HG02885 (cell line): ENCODE results near the gene CHST15.
A peak's percentile ranks its signal among the peaks of the same experiment; 100 is the strongest.

Experiments used
- ATAC-seq: cut with Tn5 transposase; IDR thresholded peaks from one replicate; pipeline ENCODE4 v1.9.1; 2021; ENCODE audit warnings: mild to moderate bottlenecking; ENCODE audit not compliant: unreplicated experiment, poor library complexity

CHST15 gene, protein sequence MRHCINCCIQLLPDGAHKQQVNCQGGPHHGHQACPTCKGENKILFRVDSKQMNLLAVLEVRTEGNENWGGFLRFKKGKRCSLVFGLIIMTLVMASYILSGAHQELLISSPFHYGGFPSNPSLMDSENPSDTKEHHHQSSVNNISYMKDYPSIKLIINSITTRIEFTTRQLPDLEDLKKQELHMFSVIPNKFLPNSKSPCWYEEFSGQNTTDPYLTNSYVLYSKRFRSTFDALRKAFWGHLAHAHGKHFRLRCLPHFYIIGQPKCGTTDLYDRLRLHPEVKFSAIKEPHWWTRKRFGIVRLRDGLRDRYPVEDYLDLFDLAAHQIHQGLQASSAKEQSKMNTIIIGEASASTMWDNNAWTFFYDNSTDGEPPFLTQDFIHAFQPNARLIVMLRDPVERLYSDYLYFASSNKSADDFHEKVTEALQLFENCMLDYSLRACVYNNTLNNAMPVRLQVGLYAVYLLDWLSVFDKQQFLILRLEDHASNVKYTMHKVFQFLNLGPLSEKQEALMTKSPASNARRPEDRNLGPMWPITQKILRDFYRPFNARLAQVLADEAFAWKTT

GRCh38 chr10:124092860-124093773 is at the start of gene CHST15:
Gene CHST15, minus strand, starts transcription at chr10:124093598. Its CDS starts 47,386 bp downstream, at chr10:124046212.
- ATAC-seq, result peak; percentile 32

DNA sequence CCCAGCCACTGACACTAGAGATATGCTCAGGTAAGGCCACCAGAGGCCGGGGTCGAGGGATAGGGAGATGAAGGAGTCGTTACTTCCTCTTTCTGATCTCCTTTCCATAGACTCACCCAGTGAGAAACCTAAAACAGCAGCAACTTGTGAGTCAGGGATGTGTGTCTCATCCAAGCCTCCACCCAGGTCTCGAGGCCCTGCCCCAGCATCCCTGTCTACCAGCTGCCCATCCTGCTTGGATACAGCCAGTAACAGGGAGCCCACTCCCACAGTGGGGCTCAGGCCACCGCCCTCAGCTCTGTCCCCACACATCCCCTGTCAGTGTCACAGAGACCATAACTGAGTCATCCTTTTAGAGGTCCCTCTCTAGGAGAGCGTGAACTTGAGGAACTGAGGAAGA is 49.6 kb upstream of the CHST15 start:
- ATAC-seq, result no peak

GRCh38 chr10:124142006-124142739 is 48.8 kb upstream of the CHST15 start:
- no peak for ATAC-seq

GRCh38 chr10:124138883-124139348 is 45.5 kb upstream of the CHST15 start:
- ATAC-seq, result no peak

DNA sequence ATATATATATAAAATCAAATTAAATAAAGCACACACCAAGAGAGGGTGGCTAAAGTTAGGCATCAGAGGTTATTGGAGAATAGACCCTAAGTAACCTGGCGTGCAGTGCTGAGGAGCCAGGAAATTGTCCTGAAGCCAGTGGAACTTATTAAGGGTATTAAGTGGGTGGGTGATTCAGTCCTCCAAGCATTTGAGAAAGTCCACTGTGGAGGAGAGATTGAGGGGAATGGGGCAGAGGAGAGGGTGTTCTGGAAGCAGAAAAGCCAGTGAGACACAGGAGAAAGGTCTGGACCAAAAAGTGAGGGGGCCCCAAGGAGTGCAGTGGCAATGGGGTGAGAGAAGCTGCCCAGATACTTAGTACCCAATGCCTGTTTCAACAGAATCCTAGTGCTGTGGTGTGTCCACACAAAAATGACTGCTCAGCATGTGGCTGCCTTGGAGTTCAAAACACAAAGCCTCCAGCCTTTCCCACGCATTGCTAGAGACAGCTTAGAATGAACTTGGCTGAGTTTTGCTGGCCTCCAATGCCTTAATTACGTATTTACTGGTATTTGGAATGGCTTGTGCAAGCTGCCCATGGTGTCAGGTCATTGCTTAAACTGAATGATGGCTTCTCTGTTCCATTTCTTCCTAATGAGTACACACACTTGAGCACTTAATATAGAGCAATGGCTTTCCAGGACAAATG is 44.9 kb upstream of the CHST15 start:
- no peak for ATAC-seq

DNA sequence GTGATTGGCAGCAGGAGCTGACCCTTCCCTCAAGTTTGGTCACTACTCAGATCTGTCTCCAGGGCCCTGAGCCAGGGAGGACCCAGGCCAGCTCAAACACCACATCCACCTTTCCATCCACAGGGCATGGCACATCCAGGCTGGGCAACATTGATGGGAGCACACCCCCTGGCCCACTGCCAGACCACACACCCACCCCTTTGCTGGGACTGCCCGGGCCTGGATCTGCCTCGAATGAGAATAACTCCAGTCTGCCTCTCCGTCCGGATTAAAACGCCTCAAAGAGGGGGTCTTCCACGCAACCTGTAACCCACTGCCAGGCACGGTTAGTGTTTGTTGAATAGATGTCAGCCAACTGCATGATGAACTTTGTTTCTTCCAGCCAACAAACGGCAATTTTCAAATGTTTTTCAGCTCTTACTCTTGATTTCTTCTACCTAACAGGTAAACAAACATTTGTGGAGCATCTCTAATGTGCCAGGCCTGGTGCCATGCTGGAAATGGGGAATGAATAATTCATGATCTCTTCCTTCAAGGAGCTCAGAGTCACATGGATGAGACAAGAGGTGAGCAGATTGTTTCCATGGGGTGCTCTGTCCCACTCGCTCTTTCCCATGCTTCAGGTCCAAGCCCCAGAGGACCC is 41.0 kb upstream of the CHST15 start:
- no peak for ATAC-seq

DNA sequence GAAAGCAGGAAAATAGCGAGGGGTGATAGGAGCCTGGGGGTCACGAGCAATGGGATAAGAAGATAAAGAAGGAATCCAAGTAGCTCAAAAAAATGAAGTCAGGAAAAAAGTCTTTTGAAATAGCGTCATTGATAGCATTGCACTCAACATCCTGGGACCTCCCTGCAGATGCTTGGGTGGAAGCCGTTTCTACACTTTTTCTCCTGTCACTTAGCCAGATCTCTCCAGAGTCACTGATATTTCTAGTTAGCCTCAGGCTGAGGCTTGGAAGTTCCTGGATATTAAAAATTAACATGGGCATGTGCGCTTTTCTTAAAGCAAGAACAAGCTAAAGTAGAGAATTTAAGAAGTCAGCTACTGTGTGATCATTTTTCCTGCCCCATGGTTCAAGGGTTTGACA is 39.5 kb upstream of the CHST15 start:
- ATAC-seq, result no peak

DNA sequence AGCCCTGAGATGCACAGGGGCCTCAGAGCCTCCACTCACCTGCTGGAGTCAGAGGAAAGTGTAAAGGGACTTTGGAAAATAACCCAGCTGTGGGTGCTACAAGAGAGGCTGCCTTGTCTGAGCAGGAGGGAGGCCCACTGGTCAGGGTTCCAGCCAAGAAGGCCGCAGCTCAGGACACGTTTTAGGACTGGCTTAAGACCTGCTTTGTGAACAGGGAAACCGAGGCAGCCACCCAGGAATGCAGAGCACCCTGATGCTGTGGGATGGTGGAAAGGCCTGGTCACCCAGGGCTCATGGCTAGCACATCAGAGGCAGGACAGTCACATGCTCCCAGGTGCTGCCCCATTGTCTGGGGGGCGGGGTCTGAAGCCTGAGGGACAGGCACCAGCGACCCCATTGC is 38.9 kb upstream of the CHST15 start:
- ATAC-seq, result no peak

DNA sequence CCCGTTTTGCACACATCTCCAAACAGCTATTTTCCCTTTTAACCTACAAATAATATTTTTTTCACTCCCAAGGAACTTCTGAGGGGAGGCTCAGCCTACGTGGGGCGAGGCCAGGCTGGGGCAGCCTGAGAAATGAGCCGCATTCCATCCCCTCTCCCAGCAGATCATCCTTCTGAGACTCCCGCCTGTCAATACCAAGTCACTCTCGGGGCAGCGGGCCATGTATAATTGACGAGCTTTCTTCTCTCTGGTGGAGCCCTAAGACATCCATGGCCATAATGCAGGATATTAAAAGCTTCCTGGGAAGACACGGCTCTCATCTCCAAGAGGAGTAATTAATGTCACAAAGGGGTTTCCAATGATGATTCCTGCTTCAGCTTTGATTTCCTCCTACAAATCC is 37.8 kb upstream of the CHST15 start:
- no peak for ATAC-seq

DNA sequence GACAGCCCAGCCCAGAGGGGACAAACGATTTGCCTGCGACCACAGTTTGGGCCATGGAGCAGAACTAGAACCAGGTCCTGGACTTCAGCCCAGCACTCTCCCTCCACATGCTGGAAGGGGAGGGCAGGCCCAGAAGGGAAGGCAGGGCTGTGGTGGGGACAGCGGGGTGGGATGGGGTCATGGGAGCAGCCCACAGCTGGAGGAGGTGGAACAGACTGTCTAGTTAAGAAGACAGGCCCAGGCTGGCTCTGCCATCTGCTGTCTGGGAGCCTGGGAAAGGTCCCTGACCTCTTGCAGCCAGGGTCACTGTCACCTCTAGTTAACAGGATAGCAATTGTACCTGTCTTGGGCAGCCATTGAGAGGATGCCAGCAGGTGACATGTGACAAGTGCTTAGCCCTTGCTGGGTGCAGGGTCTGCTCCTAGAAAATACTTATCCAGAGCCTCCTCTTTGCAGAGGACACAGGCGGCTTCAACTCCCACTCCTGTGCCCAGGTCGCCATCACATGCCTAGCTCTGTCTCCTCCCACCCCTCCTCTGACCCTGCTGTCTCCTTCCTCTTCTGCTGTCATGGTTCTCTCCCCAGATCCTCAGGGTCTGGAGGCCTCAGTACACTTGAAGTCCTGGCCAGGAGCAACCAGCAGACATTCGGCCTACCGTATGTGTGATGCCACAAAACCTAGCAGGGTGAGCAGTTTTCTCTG is 37.0 kb upstream of the CHST15 start:
- ATAC-seq, result no peak

GRCh38 chr10:124129471-124129870 is 36.1 kb upstream of the CHST15 start:
- no peak for ATAC-seq

DNA sequence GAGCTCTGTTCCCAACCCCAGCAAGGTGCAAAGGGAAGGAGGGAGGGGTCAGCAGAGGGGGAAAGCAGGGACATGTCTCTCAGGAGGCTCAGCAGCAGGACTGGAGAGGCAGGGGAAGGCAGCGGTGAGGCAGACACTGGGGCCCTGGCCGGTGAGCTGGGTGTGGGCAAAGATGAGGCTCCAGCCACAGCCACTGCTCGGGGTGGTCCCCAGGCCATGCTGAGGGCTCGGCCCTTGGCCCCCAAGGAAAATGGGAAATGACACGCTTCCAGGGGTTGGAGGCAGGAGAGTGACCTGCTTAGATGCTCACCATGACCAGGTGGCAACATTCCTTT is 35.4 kb upstream of the CHST15 start:
- no peak for ATAC-seq

GRCh38 chr10:124127965-124128810 is 34.8 kb upstream of the CHST15 start:
- no peak for ATAC-seq

- ATAC-seq, result no peak
Observed at GRCh38 chr10:124127563-124127962, 34.2 kb upstream of the CHST15 start.

GRCh38 chr10:124126983-124127385 is 33.6 kb upstream of the CHST15 start:
- ATAC-seq, result no peak

DNA sequence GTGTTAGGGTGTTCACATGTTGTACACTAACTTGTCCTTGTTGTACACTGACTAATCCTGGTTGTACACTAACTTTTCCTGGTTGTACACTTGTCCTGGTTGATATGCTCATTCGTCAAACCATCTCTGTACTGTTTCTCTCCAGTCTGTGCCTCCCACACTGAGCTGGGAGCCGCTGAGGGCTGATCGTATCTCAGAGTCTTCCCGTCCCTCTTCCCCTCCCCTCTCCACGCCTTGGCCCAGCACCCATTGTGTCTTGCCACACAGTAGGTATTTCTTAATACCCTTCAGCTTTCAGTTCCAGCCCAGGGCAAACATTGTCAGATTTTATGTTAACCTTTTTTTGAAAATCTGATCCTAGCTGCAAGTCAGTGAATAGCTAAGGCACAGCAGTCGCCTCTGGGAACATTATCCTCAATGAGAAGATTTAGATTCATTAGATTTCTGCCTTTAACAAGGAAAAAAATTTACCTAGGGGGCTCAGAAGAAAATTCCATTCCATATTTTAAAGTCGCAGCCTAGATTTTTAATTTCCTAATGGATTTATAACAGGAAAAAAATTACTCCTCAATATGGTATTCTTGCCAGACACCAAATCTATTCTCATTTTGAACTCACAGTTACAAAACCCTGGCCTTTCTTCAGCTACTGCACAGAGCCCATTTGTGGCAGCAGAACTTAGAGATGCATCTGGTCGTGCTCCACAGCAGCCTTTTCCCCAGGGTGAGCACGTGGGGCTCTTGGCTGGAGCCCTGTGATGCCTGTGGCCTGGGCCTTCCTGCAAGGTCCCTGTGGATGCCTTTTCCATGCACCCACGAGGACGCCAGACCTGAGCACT is 33.0 kb upstream of the CHST15 start:
- ATAC-seq, result no peak
